ENCODE measurements around the gene DNAJB1.

Gene DNAJB1

DNA sequence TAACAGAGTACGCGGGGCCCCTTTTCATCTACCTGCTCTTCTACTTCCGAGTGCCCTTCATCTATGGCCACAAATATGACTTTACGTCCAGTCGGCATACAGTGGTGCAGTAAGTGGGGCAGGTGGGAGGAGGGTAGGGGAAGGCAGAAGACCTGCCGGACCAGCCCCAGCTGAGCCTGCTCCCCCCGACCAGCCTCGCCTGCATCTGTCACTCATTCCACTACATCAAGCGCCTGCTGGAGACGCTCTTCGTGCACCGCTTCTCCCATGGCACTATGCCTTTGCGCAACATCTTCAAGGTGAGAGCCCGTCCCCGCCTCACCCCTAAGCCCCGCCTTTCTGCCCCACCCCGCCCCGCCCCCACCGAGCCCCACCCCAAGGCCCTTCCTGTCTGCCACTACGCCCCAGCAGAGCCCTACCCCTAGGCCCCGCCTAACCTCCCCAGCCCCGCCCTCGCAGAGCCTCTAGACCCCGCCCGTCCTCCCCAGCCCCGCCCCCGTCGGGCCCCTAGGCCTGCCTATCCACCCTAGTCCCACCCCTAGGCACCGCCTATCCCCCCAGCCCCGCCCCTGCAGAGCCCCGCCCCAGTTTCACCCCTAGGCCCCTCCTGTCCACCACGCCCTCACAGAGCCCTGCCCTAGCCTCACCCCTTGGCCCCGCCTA is 45.9 kb upstream of the DNAJB1 start:
- CTCF ChIA-PET, result no interaction called here
- TF ChIP-seq ELF4 (IDR thresholded peaks at IDR 0.05), result no peak
- TF ChIP-seq, protein P1, sequence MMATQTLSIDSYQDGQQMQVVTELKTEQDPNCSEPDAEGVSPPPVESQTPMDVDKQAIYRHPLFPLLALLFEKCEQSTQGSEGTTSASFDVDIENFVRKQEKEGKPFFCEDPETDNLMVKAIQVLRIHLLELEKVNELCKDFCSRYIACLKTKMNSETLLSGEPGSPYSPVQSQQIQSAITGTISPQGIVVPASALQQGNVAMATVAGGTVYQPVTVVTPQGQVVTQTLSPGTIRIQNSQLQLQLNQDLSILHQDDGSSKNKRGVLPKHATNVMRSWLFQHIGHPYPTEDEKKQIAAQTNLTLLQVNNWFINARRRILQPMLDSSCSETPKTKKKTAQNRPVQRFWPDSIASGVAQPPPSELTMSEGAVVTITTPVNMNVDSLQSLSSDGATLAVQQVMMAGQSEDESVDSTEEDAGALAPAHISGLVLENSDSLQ (IDR thresholded peaks at IDR 0.05), result peak; percentile 42; the same call in 1 of the 2 replicates
- TF ChIP-seq CTBP1 (IDR thresholded peaks at IDR 0.05; ENCODE audit: borderline replicate concordance), result no peak
- DNase-seq (ENCODE audit: extremely low spot score), result peak; percentile 92
- POLR2A ChIA-PET, result no interaction called here

DNA sequence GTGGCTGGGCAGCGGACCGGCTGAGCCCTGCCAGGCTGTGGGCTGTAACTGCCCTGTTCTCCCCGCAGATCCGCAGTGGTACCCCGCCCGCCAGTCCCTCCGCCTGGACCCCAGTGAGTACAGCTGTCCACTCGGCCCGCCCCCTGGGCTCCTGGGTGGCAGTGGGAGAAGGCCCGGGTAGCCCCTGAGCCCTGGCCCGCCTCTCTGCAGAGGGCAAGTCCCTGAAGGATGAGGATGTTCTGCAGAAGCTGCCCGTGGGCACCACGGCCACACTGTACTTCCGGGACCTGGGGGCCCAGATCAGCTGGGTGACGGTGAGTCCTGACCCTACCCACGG is 45.4 kb upstream of the DNAJB1 start:
- ChIA-PET POLR2A (no interaction called here), CTCF (no interaction called here)
- DNase-seq (ENCODE audit: extremely low spot score), result no peak
- TF ChIP-seq CTBP1 (IDR thresholded peaks at IDR 0.05; ENCODE audit: borderline replicate concordance), result no peak
- TF ChIP-seq ZNF384 (IDR thresholded peaks at IDR 0.05), result no peak
- TF ChIP-seq FOXK2 (IDR thresholded peaks at IDR 0.05), result no peak
- no peak for TF ChIP-seq ARNT (IDR thresholded peaks at IDR 0.05)
- no peak for TF ChIP-seq ELF4 (IDR thresholded peaks at IDR 0.05)
- TF ChIP-seq, protein P1 (IDR thresholded peaks at IDR 0.05), result no peak
- TF ChIP-seq SP1 (IDR thresholded peaks at IDR 0.05), result no peak
- TF ChIP-seq HDGF (IDR thresholded peaks at IDR 0.05; ENCODE audit: borderline replicate concordance), result no peak
- no peak for TF ChIP-seq FOXA1 (IDR thresholded peaks at IDR 0.05)
- TF ChIP-seq LEF1 (IDR thresholded peaks at IDR 0.05; ENCODE audit: borderline replicate concordance), result no peak
- TF ChIP-seq BHLHE40 (IDR thresholded peaks at IDR 0.05; ENCODE audit: borderline replicate concordance), result no peak
- no peak for TF ChIP-seq TARDBP (IDR thresholded peaks at IDR 0.05)
- TF ChIP-seq FOXM1 (IDR thresholded peaks at IDR 0.05; ENCODE audit: borderline replicate concordance), result no peak
- TF ChIP-seq NFRKB (IDR thresholded peaks at IDR 0.05), result no peak
- no peak for TF ChIP-seq L3MBTL2 (conservative IDR thresholded peaks at IDR 0.05)

DNA sequence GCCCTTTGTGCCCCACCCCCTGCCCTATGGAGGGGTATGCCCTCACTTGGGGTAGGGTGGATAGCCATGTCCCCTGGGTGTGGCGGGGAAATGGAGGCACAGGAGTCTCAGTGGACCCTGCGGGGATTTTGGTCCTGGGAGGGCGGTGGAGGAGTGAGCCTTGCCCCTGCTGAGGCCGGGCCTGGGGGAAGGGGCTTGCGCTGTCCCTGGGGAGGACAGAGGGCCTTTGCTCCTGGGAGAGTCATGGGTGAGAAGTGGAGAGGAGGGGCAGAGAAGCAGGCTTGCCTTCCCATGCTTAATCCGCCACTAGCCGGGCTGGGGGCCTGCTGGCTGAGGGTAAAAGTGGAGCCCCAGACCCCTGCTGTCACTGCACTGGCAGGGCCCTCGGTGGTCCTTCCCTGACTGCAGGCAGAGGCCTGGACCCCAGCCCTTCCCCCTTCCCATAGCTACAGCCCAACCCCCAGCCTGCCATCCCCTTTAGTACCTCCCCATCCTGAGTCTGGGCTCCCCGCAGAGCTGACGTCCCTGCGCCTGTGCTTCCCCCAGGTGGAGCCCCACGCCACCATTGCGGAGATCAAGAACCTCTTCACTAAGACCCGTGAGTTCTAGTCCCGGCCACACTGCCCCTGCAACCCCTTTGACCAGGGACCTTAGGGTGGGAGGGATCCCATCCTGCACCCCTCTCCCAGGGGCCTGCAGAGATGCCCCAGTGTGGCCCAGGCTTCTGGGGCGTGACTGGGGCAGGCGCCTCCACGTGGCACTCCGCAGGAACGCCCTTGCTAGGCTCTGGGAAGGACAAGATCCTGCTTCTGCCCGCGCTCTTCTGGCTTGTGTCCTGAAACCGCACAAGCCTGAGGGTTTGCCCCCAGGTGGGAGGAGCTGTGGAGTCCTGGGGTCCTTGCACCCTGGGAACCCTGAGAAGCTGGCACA is 44.7 kb upstream of the DNAJB1 start:
- no peak for TF ChIP-seq L3MBTL2 (conservative IDR thresholded peaks at IDR 0.05)
- no peak for TF ChIP-seq NFRKB (IDR thresholded peaks at IDR 0.05)
- TF ChIP-seq CTBP1 (IDR thresholded peaks at IDR 0.05; ENCODE audit: borderline replicate concordance), result no peak
- TF ChIP-seq FOXK2 (IDR thresholded peaks at IDR 0.05), result no peak
- no peak for TF ChIP-seq FOXA1 (IDR thresholded peaks at IDR 0.05)
- no peak for TF ChIP-seq HDGF (IDR thresholded peaks at IDR 0.05; ENCODE audit: borderline replicate concordance)
- TF ChIP-seq SP1 (IDR thresholded peaks at IDR 0.05), result no peak
- no peak for TF ChIP-seq ZNF384 (IDR thresholded peaks at IDR 0.05)
- TF ChIP-seq, protein P1 (IDR thresholded peaks at IDR 0.05), result no peak
- no peak for TF ChIP-seq LEF1 (IDR thresholded peaks at IDR 0.05; ENCODE audit: borderline replicate concordance)
- TF ChIP-seq BHLHE40 (IDR thresholded peaks at IDR 0.05; ENCODE audit: borderline replicate concordance), result no peak
- TF ChIP-seq SUZ12 (IDR thresholded peaks at IDR 0.05), result no peak
- TF ChIP-seq TARDBP (IDR thresholded peaks at IDR 0.05), result no peak
- no peak for TF ChIP-seq ARNT (IDR thresholded peaks at IDR 0.05)
- TF ChIP-seq FOXM1 (IDR thresholded peaks at IDR 0.05; ENCODE audit: borderline replicate concordance), result no peak
- no peak for TF ChIP-seq ELF4 (IDR thresholded peaks at IDR 0.05)
- POLR2A ChIA-PET, result interaction anchor here (1.1 kb wide), 1 partner anchor 9 kb away, joined by 3 read pairs; the partner anchor contains the start of gene NDUFB7
- no peak for DNase-seq (ENCODE audit: extremely low spot score)
- CTCF ChIA-PET, result interaction anchor here (0.6 to 0.8 kb wide), 2 partner anchors 9 to 29 kb away, joined by 3 read pairs; partner anchors contain the start of gene NDUFB7

DNA sequence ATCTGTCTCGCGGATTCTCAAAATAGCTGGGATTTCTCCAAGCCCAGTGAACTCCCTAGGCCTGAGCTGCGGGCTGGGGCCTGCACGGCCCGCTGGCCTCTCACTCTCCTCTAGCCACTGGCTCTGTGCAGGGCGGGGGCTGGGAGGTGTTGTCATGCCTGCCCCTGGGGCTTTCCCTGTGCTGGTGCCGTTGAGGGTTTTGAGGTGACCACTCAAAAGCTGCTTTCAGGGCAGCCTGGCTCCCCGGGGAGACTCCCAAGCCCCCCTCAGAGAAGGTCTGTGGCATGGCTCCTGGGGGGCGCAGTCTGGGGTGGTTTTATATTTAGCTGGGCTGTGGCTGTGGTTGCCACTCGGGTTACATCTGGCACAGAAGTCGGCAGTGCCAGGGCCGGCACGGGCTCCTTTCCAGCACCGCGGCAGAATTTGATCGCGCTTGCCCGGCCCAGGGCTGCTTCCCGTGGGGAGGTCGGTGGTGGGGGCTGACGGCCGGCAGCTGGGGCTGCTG is 43.7 kb upstream of the DNAJB1 start:
- DNase-seq (ENCODE audit: extremely low spot score), result no peak

DNA sequence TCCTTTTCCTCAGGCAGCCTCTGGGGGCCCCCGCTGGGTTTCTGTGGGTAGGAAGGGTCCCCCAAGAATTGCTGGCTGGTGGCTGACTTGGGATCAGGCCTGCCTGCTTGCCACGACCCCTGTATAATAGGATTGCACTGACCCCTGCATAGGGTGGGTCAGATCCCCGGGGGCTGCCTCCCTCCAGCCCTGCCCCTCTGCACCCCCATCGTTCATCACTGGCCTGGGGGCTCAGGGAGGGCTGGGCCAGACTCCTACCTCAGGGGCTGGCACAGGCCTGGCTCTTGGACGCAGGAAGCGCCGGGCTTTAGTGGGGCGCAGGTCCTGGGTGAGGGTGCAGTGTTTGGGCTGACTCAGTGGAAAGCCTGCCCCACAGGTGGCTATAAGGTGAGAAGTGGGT is 43.1 kb upstream of the DNAJB1 start:
- DNase-seq (ENCODE audit: extremely low spot score), result no peak
- ChIA-PET POLR2A (no interaction called here), CTCF (no interaction called here)
- no peak for TF ChIP-seq ELF4 (IDR thresholded peaks at IDR 0.05)
- no peak for TF ChIP-seq L3MBTL2 (conservative IDR thresholded peaks at IDR 0.05)
- no peak for TF ChIP-seq SP1 (IDR thresholded peaks at IDR 0.05)
- TF ChIP-seq BHLHE40 (IDR thresholded peaks at IDR 0.05; ENCODE audit: borderline replicate concordance), result no peak
- no peak for TF ChIP-seq ARNT (IDR thresholded peaks at IDR 0.05)
- TF ChIP-seq NFRKB (IDR thresholded peaks at IDR 0.05), result no peak
- no peak for TF ChIP-seq FOXK2 (IDR thresholded peaks at IDR 0.05)
- TF ChIP-seq SUZ12 (IDR thresholded peaks at IDR 0.05), result no peak

More for the DNA sequence above, 43.7 kb upstream of the DNAJB1 start:
- POLR2A ChIA-PET, result interaction anchor here (1.1 kb wide), 1 partner anchor 10 kb away, joined by 3 read pairs; the partner anchor contains the start of gene NDUFB7
- CTCF ChIA-PET, result interaction anchor here (0.6 kb wide), 1 partner anchor 28 kb away, joined by 3 read pairs; no protein-coding TSS in a partner anchor
- no peak for TF ChIP-seq ELF4 (IDR thresholded peaks at IDR 0.05)
- TF ChIP-seq ZNF384 (IDR thresholded peaks at IDR 0.05), result no peak

DNA sequence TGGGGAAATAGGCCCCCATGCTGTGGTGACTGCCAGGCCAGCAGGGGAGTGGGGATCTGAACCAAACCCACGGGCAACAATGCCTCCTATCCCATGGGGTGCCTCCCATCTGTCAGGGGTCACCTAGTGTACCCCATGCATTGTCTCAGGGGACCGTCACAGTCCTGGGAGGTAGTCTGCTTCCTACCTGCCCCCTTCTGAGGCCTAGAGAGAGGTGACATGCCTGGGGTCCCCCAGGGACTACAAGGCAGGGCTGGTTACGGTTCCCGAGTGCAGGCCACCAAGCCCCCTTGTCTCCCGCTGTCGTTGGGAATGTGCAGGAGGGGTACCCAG is 42.5 kb upstream of the DNAJB1 start:
- ChIA-PET CTCF (no interaction called here), POLR2A (no interaction called here)
- TF ChIP-seq FOXM1 (IDR thresholded peaks at IDR 0.05; ENCODE audit: borderline replicate concordance), result no peak
- TF ChIP-seq SP1 (IDR thresholded peaks at IDR 0.05), result no peak
- TF ChIP-seq L3MBTL2 (conservative IDR thresholded peaks at IDR 0.05), result no peak
- TF ChIP-seq FOXA1 (IDR thresholded peaks at IDR 0.05), result no peak
- TF ChIP-seq LEF1 (IDR thresholded peaks at IDR 0.05; ENCODE audit: borderline replicate concordance), result no peak
- TF ChIP-seq ELF4 (IDR thresholded peaks at IDR 0.05), result no peak
- no peak for TF ChIP-seq ZNF384 (IDR thresholded peaks at IDR 0.05)
- no peak for DNase-seq (ENCODE audit: extremely low spot score)

Data from HEK293T (cell line).